Stimulated activated CD4-positive, alpha-beta T cell treated with anti-CD3 and anti-CD28 coated beads, Interleukin-1b, Interleukin-23, amount 100 ng/mL, for 48 hours (primary cell): ENCODE measurements around the gene C12orf54.
"Not testable (repeated sequence)": the region's sequence is repeated elsewhere in the genome, so short reads cannot be mapped to it uniquely, and the experiment has no call there.

ENCODE experiments used
- DNase-seq: peaks from one replicate; pipeline ENCODE4 v3.0.0-alpha.2; 2020

The C12orf54 gene

DNA sequence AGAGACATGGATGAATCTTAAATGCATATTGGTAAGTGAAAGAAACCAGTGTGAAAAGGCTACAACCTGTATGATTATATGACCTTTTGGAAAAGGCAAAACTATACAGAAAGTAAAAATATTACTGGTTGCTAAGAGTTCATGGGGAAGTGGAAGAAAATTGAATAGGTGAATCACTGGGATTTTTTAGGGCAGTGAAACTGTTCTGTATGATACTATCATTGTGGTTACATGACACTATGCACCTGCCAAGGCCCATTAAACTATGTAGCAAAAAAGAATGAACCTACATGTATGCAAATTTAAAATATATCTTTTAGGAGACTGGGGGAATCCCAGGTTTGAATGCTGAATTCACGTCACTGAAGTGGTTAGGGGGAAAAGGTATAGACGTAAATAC lies 30.6 kb downstream of the C12orf54 start:
- peak; percentile 4 for DNase-seq

DNA sequence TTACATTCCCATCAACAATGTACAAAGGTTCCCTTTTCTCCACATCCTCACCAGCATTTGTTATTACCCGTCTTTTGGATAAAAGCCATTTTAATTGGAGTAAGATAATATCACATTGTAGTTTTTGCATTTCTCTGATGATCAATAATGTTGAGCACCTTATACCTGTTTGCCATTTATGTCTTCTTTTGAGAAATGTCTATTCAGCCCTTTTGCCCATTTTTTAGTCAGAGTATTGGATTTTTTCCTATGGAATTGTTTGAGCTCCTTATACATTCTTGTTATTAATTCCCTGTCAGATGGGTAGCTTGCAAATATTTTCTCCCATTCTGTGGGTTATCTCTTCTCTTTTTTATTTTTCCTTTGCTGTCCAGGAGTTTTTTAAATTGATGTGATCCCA lies 32.4 kb downstream of the C12orf54 start:
- no peak for DNase-seq

DNA sequence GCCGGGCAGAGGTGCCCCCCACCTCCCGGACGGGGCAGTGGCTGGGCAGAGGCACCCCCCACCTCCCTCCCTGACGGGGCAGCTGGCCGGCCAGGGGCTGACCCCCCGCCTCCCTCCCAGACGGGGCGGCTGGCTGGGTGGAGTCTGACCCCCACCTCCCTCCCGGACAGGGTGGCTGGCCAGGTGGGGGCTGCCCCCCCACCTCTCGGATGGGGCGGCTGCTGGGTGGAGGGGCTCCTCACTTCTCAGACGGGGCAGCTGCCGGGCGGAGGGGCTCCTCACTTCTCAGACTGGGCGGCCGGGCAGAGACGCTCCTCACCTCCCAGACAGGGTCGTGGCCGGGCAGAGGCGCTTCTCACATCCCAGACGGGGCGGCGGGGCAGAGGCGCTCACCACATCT lies 38.1 kb downstream of the C12orf54 start:
- not testable (repeated sequence) for DNase-seq

DNA sequence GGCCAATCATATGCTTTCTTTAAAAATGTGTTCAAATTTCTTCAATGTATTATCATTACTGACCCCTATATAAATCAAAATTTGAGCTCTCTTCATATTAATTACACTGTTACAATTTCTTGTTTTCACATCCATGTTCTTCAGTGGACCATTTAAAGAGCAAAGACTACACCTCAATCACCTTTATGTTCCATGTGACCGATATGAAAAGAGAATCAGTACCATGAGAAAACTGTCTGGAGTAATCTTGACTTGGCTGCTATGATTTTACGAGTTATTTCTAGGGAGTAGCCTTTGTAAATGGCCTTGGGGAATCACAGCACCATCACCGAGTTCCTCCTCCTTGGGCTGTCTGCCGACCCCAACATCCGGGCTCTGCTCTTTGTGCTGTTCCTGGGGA lies 43.0 kb downstream of the C12orf54 start, which contains the start of gene OR8S1:
TSS of gene OR8S1 (plus strand) at position 301 of the 400 bp plus-strand sequence. CDS start at position 301, 0 bp downstream.
- DNase-seq = no peak

DNA sequence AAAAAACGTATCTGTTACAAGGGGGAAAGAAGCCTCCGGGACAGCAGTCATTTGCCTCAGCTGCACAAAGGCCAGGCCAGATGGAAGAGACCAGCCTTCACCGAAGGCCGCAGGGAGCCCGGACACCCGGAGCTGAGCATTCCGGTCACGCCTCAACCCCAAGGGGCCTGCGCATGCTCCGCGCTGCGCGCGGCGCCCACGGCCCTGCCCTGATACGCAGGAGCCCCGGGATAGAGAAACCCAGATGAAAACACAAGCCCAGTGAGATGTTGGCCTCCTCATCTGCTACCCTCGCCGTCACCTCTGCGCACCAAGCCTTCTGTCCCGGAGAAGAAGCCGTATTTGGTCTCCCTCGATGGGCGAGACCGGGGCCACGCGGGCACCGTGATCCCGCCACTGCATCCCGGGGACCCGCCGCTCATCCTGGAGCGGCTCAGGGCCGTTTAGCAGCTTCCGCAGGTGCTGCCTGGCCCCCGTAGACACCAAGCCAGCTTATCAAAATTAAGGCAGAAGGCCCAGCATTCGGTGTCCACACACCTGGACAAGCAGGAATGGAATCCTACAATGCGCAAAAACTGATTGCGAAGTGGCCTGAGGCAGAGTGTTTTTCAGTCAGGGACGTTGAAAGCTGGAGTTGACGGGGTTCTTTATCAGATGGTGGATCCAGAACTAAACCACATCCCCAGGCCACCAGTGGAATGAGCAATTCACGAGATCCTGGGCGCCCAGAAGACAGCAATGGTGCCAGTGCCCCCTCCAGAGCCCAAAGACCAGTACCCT lies 45.8 kb downstream of the C12orf54 start:
- DNase-seq = no peak

DNA sequence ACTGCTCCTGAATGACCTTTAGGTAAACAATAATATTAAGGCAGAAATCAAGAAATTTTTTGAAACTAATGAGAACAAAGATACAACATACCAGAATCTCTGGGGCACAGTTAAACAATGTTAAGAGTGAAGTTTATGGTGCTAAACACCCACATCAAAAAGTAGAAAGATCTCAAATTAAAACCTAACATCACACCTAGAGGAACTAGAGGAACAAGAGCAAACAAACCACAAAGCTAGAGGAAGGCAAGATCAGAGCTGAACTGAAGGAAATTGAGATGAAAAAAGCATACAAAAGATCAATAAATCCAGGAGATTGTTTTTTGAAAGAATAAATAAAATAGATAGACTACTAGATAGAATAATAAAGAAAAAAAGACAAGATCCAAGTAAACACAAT lies 50.3 kb downstream of the C12orf54 start:
- no peak for DNase-seq

DNA sequence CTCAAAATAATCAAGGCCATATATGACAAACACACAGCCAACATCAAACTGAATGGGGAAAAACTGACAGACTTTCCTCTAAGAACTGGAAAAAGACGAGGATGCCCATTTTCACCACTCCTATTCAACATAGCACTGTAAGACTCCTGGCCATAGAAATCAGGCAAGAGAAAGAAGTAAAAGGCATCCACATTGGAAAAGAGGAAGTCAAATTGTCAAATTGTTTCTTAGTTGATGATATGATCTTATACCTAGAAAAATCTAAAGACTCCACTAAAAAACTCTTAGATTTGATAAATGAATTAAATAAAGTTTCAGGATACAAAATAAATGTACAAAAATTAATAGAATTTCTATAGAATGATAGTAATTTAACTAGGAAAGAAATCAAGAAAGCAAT lies 54.3 kb downstream of the C12orf54 start:
- DNase-seq = no peak

DNA sequence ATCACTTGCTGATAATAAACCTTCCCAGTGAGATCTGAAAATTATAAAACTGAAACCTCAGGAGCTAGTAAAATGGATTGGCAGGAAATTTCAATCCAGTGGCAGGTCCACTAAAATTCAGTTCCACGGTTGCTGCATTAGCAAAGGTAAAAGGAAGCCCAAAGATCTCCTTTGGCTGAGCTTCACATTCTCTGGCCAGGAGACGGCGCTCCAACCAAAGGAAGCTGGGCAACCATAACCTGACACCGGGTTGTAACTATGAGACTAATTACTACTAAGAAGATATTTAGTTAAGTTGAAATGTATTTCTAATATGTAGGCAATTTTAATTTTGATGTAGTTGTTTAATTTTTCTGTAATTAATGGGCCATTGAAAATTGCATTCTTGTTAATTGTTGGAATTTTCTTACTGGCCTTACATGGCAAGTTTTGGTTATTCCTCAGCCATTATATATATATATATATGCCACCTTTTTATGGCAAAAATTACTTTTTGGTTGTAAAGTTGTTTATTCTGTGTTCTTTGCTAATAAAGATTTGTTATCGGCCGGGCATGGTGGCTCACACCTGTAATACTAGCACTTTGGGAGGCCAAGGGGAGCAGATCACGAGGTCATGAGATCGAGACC lies 60.1 kb downstream of the C12orf54 start:
- peak; percentile 49 for DNase-seq

DNA sequence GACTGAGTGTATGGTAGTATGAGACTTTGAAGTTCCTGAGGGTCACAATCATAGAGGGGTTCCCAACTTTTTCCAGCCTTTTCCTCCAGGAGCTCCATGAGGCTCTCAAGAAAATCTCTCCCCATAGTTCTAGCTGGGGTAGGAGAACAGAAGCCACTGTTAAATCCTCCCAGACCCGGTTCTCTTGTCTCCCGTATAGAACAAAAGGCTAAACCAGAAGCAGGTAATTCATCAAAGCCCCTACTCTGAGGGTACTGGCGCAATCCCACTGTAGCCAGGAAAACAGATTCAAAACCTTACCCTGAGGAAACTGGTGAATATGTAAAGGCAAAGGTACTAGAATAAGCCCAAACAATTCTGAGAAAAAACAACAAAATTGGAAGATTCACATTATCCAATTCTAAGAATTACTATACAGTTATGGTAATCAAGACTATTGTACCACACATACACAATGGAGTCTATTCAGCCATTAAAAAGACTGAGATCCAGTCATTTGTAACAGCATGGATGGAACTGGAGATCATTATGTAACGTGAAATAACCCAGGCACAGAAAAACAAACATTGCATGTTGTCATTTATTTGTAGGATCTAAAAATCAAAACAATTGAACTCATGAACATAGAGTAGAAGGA lies 63.7 kb downstream of the C12orf54 start:
- DNase-seq = no peak
